GM12892 (cell line): ENCODE data around the gene MTCP1.

Experiments
- POLR2A ChIP-seq: IDR thresholded peaks from 2 replicates; pipeline ENCODE4 v1.6.1; 2011; ENCODE audit warnings: low read depth, low read length, control low read depth
- POLR2AphosphoS5 ChIP-seq: IDR thresholded peaks from 2 replicates; pipeline ENCODE4 v1.6.1; 2011; ENCODE audit warnings: low read depth, low read length, control low read depth
- TAF1 ChIP-seq: IDR thresholded peaks from 2 replicates; pipeline ENCODE4 v1.6.1; 2011; ENCODE audit warnings: low read depth, mild to moderate bottlenecking, control low read depth, low read length, borderline replicate concordance

- TF ChIP-seq TAF1 (no peak), POLR2AphosphoS5 (no peak), POLR2A (no peak)
Observed at GRCh38 chrX:155108427-155108826, 37.5 kb upstream of the MTCP1 start.
